ENCODE results near the gene ATP13A5. TPM values are rescaled to one million over a fixed set of nuclear protein-coding genes. Genes with fewer than 3 reads are reported as not detected.

ATP13A5 gene
- not detected for polyA plus RNA-seq (2013, experiment 1 of 2; ENCODE audit: insufficient read length)
- not detected for polyA plus RNA-seq (2013, experiment 2 of 2; ENCODE audit: insufficient read length)

GRCh38 chr3:193378706-193379105, at the start of gene ATP13A5:
TSS of gene ATP13A5 (minus strand) at chr3:193378753. CDS start at chr3:193378725, 28 bp downstream.
- no peak for DNase-seq

GRCh38 chr3:193418576-193419373, 40.2 kb upstream of the ATP13A5 start:
- no peak for DNase-seq

- no peak for DNase-seq
These were observed 38.1 kb upstream of the ATP13A5 start for GRCh38 chr3:193416629-193417028.

GRCh38 chr3:193407688-193408087, 29.1 kb upstream of the ATP13A5 start:
- no peak for DNase-seq

GRCh38 chr3:193407112-193407511, 28.6 kb upstream of the ATP13A5 start:
- no peak for DNase-seq

- DNase-seq: no peak
These were observed 24.8 kb upstream of the ATP13A5 start for GRCh38 chr3:193403307-193403706.

- DNase-seq: no peak
These were observed 21.8 kb upstream of the ATP13A5 start for GRCh38 chr3:193400304-193400703.

- DNase-seq: no peak
These were observed 18.1 kb upstream of the ATP13A5 start for GRCh38 chr3:193396451-193397244.

- DNase-seq: no peak
These were observed 13.3 kb upstream of the ATP13A5 start for GRCh38 chr3:193391902-193392301.

- DNase-seq: no peak
These were observed 10.8 kb upstream of the ATP13A5 start for GRCh38 chr3:193389335-193389734.

- no peak for DNase-seq
These were observed 9.8 kb upstream of the ATP13A5 start for GRCh38 chr3:193388361-193388760.

GRCh38 chr3:193387596-193387995, 9.0 kb upstream of the ATP13A5 start:
- no peak for DNase-seq

- DNase-seq: no peak
These were observed 962 bp downstream of the ATP13A5 start for GRCh38 chr3:193377591-193377990.

GRCh38 chr3:193375614-193376013, 2.9 kb downstream of the ATP13A5 start:
- no peak for DNase-seq

GRCh38 chr3:193372783-193373182, 5.8 kb downstream of the ATP13A5 start:
- no peak for DNase-seq

GRCh38 chr3:193367868-193368267, 10.7 kb downstream of the ATP13A5 start:
- no peak for DNase-seq

- DNase-seq: no peak
These were observed 21.3 kb downstream of the ATP13A5 start for GRCh38 chr3:193357291-193357690.

GRCh38 chr3:193354423-193354822, 24.1 kb downstream of the ATP13A5 start:
- no peak for DNase-seq

GRCh38 chr3:193350744-193351143, 27.8 kb downstream of the ATP13A5 start:
- DNase-seq: no peak

GRCh38 chr3:193348686-193349085, 29.9 kb downstream of the ATP13A5 start:
- no peak for DNase-seq

GRCh38 chr3:193347521-193348501, 30.7 kb downstream of the ATP13A5 start:
- DNase-seq: no peak

- DNase-seq: no peak
These were observed 32.3 kb downstream of the ATP13A5 start for GRCh38 chr3:193346259-193346658.

All from fibroblast of skin of scalp (primary cell).